Left kidney (tissue), 2 donors: ENCODE measurements around the gene MZF1. TPM values are rescaled to one million over a fixed set of nuclear protein-coding genes. Genes with fewer than 3 reads are reported as not detected.

ENCODE experiments used
- DNase-seq: peaks from one replicate; pipeline ENCODE4 v3.0.0-alpha.2; 2013
- polyA plus RNA-seq: library from polyadenylated mRNA; unstranded; fragments of 120-200 nt; gene quantifications from one replicate; pipeline ENCODE4 v1.2.1, GENCODE V29; 2013; ENCODE audit not compliant: insufficient read length

MZF1 gene
- polyA plus RNA-seq, 1 donor, result 50.1 TPM

DNA sequence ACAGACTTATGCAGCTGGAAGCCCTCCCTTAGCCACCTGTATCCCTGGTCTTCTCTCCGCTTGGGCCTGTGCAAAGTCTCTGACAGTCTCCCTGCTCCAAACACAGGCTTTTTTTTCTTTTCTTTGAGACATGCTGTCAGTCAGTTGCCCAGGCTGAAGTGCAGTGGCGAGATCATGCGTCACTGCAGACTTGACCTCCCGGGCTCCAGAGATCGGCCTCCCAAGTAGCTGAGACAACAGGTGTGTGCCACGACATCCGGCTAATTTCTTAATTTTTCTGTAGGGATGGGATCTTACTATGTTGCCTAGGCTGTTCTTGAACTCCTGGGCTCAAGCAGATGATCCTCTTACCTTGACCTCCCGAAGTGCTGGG is 1.6 kb downstream of the MZF1 start:
- DNase-seq, result no peak

DNA sequence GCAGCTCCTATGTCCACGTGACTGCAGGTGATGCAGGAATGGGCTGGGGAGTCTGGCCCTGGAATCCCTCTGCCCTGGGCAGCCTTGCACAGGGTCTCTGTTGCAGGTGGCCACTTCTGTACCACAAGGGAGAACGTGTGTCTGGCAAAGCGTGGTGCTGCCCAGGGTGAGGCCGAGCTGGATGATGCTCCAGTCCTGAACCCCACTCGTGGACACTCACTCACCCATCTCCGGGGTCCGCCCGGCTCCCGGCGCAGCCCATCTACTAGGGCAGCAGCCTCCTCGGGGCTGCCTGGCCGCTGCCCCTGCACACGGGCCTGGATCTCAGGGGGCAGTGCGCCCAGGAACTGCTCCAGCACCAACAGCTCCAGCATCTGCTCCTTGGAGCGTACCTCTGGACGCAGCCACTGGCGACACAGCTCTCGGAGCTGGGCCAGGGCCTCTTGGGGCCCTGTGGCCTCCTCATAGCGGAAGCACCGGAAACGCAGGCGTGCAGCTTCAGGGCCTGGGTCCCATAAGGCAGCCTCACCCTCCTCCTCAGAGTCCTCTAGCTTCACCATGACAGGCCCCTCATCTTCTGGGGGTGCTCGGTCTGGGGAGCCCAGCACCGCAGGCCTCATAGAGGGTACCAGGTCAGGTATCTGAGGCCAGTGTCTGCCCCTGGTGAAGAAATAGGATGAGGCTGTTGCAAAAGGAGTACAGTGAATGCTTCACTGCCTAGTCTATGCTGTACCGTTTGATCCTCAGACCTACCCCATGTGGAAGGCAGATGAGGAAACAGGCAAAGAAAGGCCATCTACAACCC is 2.2 kb downstream of the MZF1 start:
- DNase-seq, result no peak

DNA sequence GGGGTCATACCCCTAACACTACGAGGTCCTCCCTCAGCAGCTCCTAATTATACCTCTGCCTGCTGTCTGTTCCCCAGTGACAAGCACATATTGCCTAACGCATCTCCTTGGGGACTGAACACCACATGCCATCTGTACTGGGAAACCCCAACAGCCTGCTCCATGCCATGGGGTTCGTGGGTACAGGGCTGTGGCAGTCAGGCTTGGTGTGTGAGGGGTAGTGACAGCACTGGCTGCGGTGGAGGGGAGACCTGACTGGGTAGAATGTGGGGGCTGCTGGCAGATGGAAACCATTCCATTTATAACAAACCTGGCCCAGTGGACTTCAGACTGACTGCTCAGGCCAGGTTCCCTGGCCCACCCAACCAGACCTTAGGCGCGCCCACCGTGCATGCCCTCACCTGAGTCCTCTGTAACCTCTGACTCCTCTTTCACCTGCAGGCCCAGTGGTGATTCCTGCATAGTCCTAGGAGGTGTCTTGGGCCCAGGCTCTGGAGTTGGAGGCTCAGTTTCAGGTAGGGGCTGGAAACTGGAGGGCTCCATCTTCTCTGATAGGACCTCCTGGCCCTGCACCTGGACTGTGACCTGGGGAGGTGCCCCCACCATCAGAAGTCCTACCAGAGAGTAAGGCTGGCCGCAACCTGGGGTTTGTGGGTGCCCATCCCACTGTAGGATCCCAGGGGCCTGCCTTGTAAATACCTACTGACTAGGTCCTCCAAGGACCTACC is 3.0 kb downstream of the MZF1 start:
- DNase-seq, result no peak

DNA sequence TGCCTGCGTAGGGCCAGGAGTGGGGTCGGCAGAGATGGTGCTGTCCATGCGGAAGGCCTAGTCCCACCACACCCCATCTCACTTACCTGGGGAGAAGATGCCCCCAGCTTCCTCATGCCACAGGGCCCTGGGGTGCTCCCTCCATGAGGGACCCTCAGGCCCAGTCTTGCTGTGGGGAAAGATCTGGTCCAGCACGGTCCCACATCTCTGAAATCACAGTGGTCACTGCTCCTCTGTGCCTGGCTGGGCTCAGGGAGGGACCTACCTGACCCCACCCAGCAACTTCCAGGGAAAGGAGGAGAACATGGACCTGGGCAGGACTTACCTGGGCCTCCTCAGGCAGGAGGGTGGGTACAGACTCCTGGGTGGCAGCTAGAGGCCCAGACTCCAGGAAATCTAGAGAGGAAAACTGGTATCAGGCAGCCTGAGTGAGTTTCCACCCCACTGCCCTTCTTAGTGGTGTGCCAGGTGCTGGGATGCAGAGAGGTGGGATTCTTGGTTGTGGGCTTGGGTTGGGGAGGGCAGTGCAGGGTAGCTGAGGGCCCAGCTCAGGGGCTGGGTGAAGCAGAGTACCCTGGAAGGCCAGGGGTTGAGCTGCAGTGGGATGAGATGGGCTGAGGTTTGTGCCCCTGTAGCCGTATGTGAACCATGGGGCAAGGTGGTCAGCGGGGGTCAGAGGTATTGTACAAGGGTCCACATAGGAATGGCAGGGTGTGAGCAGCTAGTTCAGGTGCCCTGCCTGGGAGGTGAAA is 3.8 kb downstream of the MZF1 start:
- no peak for DNase-seq

DNA sequence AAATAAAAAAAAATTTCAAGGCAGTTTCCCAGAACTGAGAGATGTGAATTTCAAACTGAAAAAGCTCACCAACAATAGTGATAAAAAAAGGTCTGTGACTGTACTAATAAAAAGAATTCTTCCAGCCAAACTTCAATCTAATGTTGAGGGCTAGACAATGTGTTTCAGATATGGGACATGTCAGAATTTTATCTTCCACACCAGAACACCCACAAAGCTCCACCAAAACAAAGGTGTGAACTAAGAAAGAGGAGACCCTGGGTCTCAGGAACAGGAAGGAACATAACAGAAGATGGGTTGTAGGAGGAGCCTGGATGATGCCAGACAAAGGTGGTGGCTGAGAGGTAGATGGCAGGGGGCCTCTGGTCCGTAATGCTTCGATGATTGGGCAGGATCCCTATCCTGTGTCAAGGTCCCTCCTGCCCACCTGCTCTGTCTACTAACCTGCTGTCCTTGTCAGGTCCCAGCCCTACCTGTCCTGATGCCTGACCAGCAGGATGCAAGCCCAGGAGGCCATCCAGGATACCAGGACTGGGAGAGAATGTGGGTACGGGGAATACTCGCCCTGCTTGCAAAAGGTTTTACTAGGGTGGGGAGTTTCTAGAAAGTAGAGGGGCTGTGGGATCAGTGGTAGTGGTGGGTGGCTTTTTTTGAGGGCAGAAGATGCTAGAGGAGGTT is 4.5 kb downstream of the MZF1 start:
- no peak for DNase-seq

DNA sequence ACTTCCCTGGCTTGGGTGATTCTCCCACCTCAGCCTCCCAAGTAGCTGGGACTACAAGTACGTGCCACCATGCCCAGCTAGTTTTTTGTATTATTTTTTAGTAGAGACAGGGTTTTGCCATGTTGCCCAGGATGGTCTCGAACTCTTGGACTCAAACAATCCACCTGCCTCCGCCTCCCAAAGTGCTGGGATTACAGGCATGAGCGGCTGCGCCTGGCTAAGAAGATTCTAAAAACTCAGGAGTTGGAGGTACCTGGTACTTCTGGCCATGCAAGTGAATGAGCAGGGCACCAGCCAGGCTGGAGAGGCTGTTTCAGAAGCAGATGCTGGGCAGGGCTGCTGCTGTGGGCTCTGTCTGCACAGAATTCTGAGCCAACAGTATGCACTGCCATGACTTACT is 6.1 kb downstream of the MZF1 start:
- DNase-seq, result no peak

DNA sequence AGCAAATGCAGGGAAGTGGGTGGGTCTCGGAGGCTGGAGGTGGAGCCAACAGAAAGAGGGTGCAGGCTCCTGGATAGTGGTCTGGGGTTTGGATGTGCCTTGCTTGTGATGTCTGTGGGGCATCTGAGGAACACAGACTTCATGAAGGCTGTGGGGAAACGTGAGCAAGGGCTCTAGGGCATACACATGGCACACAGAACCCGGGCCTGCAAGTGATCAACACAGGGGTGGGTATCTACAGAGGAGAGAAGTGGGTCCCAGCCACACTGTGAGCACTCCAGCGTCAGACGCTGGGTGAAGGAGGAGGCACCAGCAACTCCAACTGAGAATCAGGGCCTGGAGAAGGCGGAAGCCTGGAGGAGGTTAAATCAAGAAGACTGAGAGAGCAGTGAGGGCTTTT is 9.3 kb downstream of the MZF1 start:
- DNase-seq, result no peak

DNA sequence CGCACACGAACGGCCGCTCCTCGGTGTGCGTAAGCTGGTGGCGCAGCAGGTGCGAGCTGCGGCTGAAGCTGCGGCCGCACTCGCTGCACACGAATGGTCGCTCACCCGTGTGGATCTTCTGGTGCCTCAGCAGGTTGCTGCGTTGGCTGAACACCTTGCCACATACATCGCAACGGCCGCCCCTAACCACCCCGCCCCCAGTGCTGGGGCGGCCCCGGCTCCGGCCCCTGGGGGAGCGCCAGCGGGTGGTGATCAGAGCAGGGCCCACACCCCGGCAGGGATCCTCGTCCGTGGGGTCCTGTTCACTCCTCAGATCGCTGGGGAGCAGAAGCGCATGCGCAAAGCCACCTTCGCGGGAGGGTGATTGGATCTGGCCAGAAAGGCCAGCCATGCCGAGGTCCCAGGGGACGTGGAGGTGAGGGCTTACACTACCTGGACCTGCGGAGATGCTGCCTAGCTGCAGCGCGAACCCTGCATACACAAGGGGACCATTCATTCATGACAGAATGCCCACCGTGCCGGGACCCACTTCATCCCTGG is 10.0 kb downstream of the MZF1 start:
- no peak for DNase-seq

DNA sequence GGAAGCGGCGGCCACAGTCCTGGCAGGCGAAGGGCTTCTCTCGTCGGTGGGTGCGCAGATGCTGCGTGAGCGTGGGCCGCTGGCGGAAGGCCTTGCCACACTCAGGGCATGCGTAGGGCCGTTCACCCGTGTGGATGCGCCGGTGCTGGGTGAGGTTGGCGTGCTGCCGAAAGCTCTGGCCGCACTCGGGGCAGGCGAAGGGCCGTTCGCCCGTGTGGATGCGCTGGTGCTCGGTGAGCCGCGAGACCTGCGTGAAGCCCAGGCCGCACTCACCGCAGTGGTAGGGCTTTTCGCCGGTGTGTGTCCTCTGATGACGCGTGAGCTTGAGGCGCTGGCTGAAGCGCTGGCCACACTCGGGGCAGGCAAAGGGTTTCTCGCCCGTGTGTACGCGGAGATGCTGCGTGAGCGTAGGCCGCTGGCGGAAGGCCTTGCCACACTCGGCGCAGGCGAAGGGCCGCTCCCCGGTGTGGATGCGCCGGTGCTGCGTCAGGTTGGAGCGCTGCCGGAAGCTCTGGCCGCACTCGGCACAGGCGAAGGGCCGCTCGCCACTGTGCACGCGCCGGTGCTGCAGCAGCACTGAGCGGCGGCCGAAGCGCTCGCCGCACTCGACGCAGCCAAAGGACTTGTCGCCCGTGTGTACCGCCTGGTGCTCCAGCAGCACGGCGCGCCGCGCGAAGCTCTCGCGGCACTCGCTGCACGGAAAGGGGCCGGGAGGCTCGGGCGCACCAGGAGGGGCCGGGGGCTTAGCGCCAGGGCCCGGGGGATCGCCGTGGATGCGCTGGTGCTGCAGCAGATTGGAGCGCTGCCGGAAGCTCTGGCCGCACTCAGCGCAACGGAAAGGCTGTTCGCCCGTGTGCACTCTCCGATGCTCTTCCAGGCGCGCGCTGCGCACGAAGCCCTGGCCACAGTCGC is 10.8 kb downstream of the MZF1 start:
- no peak for DNase-seq

DNA sequence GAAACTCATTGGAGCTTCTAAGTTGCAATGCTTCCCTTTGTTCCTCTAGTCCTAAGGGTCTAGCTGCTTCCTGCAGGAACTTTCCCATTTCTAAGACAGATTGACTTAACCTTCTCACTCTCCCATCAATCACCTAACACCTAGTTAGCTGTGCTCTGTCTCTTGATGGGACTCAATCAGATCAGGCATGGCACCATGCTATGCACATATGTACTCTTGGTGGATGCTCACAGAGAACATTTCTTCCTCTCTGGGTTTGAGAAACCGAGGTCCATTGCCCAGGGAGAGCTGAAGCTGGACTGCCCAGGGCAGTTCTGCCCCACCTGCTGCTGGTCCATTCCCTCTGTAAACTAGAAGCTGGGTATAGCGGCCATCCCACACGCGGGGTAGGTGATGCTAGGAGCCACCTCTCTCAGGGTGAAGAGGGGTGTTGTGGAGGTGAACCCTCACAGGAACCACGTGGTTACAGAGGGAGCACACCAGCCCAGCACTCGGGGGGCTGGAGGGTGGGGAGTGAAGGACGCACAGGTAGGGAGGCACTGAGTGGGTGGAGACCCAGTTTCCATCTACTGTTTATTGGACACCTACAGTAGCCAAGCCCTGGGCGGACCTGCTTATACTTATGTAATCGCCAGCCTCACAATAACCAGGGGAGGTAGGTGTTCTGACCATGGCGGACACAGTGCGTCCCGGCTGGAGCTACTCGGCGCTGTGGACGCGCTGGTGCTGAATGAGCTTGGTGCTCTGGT is 11.6 kb downstream of the MZF1 start:
- DNase-seq, result no peak

DNA sequence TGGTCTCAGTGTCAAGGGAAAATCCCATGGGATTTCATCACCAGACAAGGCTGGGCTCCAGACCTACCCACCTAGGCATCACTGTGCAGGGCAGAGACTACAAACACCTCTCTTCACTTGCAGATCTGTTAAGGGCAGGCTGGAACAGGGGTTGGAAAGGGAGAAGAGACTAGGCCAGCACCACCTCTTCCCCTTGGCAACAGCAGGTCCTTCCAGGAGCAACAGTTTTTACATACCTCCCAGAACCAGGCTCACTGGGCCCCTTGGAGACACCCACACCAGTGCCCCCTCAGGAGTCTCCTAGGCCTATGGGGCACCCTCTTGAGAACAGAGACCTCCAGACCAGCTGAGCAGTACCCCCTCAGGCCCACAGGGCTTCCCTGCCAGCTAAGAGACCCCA is 12.2 kb downstream of the MZF1 start:
- no peak for DNase-seq

DNA sequence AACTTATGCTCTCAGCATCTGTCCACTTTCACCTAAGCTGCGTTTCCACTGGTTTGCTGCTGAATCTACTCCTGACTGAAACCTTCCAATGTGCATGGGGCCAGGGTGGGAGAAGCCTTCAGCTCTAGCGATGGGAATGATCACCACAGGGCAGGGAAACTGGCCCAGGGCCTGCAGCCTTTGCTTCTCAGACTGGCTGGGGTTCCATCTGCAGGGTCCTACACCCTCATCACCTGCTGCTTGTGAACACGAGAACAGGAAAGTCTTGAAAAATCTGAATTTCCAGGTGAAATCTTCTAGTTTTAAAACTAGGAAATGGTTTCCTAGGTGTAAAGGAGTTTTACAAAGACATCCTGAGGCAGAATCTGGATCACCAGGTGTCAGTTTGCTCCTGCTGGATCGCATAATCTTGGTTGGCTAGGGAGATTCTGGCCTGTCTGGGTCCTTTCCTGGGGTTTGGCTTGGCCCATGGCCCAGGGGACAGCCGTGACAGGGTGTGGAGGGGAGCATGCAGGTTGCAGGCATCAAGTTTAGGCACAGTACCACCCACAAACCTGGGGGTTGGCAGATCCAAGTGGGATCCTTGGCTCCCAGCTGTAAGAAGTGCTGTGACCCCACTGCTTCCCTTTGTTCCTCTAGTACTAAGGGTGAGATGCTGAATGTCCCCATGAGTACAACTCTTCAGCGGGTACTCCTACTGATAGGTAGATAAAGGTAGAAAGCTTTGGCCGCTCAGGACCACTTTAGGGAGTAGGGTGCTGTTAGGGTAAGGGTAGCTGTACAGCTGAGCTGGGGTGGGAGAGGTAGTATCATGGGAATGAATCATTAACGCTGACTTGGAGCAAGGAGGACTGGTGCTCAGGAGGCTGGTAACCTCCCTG is 12.9 kb downstream of the MZF1 start:
- DNase-seq, result no peak

DNA sequence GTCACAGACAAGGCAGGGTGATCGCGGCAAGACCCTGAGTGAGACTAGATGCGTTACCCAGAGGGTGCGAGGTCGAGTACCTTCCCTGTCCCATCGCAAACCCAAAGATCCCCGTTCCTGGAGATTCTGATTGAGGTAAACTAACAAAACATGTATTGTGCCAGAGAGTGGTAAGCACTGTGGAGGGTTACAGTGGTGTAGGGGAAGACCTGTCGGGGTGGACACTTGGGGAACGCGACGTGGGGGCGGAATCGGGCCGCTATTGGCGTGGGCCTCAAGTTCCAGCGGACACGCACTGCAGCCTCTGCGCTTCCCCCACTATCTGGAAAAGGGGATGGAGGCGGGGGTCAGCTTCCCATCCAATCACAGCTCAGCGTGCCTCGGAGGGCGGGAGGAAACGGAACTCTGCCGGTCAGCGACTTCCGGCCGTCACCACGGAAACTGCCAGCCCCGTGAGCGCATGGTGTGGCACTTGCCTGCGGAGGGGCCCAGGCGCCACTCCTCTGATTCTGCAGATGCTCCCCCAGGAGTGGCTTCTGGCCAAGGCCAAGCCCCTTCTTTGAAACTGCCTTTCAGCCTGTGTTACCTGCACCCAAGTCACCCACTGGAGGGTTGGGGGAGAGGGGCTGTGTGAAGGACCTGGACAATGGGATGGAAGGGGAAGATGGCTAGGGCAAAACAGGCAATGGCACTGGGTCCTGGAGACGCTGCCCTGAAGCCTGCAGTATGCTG is 13.7 kb downstream of the MZF1 start:
- peak; percentile 89 for DNase-seq

DNA sequence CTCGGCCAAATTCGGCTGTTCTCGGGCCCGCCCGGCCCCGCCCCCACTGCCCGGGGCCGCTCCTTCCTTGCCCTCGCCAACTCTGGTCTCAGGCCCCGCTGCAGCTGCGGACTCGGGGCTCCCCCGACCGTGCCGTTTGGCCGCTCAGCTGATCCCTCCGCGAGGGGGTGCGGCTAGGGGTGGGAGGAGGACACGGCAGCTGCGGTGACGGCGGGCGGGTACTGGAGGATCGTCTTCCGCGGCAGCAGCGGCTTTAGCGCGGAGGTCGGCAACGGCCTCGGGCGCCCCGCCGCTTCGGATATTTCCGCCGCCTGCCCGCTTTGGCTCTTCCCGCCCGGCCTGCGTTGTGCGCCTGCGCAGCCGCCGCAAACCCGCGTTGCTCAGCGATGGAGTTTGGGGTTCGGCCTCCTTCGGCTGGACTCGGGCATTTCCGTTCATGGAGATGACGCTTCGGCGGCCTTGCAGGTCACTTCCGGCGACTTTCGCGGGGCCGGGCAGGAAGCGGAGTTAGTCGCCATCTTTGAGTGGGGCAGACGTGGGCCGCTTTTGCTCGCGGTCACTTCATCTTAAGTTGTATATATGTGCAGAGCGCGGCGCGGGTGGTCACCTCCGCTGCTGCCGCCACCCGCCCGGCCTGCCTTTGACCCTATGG is 14.4 kb downstream of the MZF1 start:
- DNase-seq, result peak; percentile 98

DNA sequence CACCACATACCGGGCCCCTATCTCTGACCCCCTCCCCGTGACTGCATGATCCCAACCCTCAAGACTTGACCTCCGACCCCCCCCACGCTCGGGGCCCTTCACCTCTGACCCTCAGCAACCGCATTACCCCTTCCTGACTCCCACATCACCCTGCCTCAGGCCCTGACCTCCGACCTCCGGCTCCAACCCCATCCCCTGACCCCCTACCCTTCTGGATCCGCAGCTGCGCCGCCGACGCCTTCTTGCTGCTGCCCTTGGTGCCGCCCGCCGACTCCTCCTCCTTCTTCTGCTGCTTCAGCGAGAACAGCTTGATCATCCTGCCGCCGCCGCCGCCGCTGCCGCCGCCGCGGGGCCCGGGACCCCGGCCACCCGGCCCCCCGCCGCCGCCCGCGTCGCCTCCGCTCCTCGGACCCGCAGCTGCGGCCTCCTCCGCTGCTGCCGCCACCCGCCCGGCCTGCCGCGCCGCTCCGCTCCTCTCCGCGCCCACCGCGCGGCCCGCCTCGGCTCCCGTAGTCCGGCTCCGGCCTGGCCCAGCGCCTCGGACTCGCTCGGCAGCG is 15.0 kb downstream of the MZF1 start, which contains the start of gene UBE2M:
TSS of gene UBE2M (minus strand) at position 546 of the 557 bp plus-strand sequence. CDS start at position 316, 230 bp downstream.
- DNase-seq, result no peak

DNA sequence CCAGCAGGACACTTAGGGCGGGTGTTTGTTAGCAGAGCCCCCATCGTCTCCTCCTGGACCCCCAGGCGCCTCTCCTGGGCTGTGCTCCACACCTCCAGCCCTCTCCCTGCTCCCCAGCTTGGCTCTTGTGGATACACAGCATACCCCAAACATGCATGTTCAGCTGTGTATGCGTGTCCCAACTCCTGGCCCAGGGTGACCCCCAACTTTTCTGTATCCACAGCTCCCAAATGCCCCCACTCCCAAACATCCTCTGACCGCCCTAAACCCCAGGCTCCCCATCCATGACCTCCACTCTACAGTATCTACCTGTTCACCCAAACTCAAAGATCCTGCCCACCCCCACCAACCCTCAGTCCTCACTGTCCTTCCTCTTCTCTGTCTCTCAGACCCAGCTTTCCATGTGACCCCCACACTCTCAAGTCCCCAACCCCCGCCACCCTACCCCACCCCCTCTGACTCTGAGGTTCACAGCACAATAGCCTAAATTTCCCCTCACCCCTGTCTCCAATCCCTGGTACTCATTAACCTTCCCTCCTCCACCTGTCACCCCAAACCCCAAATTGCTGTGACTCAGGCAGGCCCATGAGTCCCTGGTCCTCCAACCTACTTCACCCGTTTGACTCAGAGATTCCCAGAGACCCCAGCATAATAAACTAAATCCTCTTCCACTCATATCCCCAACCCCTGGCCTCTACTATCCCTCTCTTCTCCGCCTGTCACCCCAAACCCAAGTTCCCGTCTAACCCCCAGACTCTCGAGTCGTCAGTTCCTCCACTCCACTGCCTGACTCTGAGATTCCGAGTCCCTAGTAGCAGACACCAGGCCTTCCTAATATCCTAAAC is 15.7 kb downstream of the MZF1 start:
- no peak for DNase-seq
